Stimulated activated CD4-positive, alpha-beta T cell treated with anti-CD3 and anti-CD28 coated beads, Interleukin-1b, Interleukin-23, amount 100 ng/mL, for 24 hours (primary cell): ENCODE data around the gene TRABD2B.

Source experiments
- DNase-seq, 4 experiments: peaks; one replicate each; pipeline ENCODE4 v3.0.0-alpha.2; 2020; ENCODE audit warnings: low read depth in 4 of 4, low spot score in 1 of 4

TRABD2B gene

GRCh38 chr1:47997289-47998200, at the start of gene TRABD2B:
TRABD2B (minus strand) TSS chr1:47997385.
- peak; percentile 31 to 51 (median 42) for DNase-seq

- no peak for DNase-seq
Measured at GRCh38 chr1:48044311-48044710, 47.1 kb upstream of the TRABD2B start.

GRCh38 chr1:48043622-48044021, 46.4 kb upstream of the TRABD2B start:
- DNase-seq, result no peak

GRCh38 chr1:48040154-48040553, 43.0 kb upstream of the TRABD2B start:
- DNase-seq, result no peak

GRCh38 chr1:48039088-48040054, 42.2 kb upstream of the TRABD2B start:
- DNase-seq, result no peak

GRCh38 chr1:48038270-48038767, 41.1 kb upstream of the TRABD2B start:
- DNase-seq, result no peak

GRCh38 chr1:48036710-48037355, 39.6 kb upstream of the TRABD2B start:
- DNase-seq, result no peak

- DNase-seq, result no peak
Measured at GRCh38 chr1:48035371-48036141, 38.4 kb upstream of the TRABD2B start.

GRCh38 chr1:48033495-48034045, 36.4 kb upstream of the TRABD2B start:
- DNase-seq, result no peak

- no peak for DNase-seq
Measured at GRCh38 chr1:48031676-48032075, 34.5 kb upstream of the TRABD2B start.

- no peak for DNase-seq
Measured at GRCh38 chr1:48030696-48031365, 33.6 kb upstream of the TRABD2B start.

GRCh38 chr1:48030211-48030610, 33.0 kb upstream of the TRABD2B start:
- DNase-seq, result no peak

GRCh38 chr1:48028218-48029069, 31.3 kb upstream of the TRABD2B start:
- no peak for DNase-seq

GRCh38 chr1:48027533-48027835, 30.3 kb upstream of the TRABD2B start:
- no peak for DNase-seq

GRCh38 chr1:48026701-48027532, 29.7 kb upstream of the TRABD2B start:
- no peak for DNase-seq

GRCh38 chr1:48026275-48026674, 29.1 kb upstream of the TRABD2B start:
- DNase-seq, result no peak

GRCh38 chr1:48025076-48025475, 27.9 kb upstream of the TRABD2B start:
- DNase-seq, result no peak

- DNase-seq, result no peak
Measured at GRCh38 chr1:48023488-48023887, 26.3 kb upstream of the TRABD2B start.
